IPS-11a (cell line): ENCODE measurements around the gene MUC13.
"Not testable (repeated sequence)": the region's sequence is repeated elsewhere in the genome, so short reads cannot be mapped to it uniquely, and the experiment has no call there.

Experiments
- H3K4me3 ChIP-seq: one replicate; pipeline ENCODE4 v1.5.1; 2013; ENCODE audit warnings: low read depth, low read length, control low read depth

Gene MUC13, protein sequence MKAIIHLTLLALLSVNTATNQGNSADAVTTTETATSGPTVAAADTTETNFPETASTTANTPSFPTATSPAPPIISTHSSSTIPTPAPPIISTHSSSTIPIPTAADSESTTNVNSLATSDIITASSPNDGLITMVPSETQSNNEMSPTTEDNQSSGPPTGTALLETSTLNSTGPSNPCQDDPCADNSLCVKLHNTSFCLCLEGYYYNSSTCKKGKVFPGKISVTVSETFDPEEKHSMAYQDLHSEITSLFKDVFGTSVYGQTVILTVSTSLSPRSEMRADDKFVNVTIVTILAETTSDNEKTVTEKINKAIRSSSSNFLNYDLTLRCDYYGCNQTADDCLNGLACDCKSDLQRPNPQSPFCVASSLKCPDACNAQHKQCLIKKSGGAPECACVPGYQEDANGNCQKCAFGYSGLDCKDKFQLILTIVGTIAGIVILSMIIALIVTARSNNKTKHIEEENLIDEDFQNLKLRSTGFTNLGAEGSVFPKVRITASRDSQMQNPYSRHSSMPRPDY

DNA sequence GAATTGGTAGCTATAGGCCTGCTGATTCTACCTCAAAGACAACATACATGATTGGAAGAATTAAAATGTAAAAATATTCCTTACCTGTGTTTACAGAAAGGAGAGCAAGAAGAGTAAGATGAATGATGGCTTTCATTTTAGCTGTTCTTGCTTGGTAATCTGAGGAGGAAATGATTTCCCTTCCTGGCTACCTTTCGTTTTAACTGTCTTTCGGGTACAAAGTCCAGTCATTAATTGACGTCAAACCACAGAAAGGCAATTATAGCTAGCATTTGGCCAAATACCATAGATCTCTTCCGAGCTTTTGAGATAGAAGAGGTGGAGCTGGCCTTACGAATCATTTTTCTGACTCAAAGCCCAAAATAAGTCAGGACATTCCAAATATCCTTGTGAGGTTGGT, at the start of gene MUC13:
Gene MUC13 (minus strand): TSS at position 175 of the 400 bp plus-strand sequence. CDS start 39 bp downstream, at position 136.
- no peak within 1 kb of the TSS for H3K4me3 ChIP-seq

DNA sequence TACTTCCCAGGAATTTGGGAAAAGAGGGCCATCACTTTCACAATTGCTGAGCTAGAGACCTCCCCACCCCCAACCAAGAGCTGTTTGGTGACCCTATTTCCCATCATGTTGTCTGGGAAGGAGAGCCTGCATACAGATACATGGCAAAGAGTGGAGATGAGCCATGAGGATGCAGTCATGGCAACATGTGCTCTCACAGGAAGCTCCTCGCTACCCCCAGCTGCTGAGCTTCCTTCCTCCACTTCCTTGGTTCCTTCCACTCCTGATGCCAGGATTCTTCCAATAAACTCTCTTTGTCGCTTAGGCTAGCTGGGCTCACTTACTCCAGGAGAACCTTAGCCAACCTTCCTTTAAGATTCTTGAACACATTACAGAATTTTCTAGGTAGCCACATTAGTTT, 48.3 kb upstream of the MUC13 start:
- H3K4me3 ChIP-seq = no peak overlapping the region

DNA sequence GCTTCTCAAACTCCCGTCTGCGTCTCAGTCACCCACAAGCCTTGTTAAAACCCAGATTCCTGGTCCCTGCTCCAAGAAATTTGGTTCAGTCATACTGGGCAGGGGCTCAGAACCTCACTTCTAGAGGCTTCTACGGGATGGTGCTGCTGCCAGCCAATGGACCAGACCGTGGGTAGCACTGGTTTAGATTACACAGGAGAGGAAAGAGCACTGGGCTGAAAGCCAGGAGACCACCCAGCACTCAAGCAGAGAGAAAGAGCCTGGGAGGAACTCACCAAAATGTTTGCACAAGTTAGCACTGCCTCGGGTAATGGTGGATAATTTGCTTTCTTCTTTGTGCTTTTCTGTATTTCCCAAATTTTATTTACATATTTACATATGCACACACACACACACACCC, 46.9 kb upstream of the MUC13 start:
- H3K4me3 ChIP-seq = no peak overlapping the region

DNA sequence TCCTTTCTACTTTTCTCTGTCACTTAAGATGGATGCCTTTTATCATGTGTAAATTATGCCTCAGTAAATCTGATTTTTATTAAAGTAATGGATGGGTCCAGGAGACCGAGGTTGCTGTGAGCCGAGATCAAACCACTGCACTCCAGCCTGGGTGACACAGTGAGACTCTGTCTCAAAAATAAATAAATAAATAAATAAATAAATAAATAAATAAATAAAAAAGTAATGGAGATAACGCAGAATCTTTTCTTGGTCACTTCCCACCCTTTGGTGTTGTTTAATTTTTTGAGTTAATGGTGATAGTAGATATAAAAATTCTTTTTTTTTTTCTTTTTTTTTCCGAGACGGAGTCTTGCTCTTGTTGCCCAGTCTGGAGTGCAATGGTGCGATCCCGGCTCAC, 44.1 kb upstream of the MUC13 start:
- no peak overlapping the region for H3K4me3 ChIP-seq

DNA sequence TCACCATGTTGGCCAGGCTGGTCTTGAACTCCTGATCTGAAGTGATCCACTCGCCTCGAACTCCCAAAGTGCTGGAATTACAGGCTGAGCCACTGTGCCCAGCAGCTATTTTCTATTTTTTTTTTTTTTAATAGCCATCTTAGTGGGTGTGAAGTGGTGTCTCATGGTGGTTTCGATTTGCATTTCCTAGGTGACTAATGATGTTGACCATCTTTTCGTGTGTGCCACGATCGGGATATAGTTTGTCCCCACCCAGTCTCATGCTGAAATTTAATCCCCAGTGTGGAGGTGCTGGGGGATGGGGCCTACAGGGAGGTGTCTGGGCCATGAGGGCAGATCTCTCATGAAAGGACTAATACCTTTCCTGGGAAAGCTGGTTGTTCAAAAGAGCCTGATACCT, 41.8 kb upstream of the MUC13 start:
- no peak overlapping the region for H3K4me3 ChIP-seq

DNA sequence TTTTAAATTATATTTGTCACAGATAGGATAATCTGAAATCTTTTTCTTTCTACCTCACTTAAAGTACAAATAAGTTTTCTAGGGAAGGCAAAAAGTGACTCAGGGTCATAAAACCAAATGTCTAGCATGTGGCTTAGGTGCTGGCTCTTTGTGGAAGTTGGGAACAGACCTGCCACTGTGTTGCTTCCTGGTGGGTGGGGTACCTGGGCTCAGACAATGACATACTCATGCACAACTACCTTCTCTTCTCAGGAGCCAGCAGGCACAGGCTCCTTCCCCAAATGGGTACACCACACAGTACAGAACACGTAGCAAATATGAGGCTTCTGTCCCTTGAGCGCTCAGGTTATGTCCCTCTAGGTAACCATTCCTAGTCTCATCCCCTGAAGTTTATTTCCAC, 40.1 kb upstream of the MUC13 start:
- H3K4me3 ChIP-seq = no peak overlapping the region

DNA sequence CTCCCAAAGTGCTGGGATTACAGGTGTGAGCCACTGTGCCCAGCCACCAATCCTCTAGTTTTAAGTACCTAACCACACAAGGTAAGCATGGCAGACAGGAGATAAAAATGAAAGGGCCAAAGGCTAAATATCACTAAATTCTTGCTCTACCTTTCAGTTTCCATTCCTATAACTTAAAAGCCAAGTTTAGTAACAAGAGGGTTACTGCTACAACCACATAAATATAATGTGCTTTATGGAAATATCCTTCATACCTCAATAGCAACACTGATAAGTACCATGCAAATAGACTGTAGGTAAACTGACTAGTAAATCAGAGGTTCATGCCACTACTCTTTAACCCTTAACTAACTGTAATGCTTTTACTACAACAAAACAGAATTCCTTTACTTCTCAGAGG, 38.7 kb upstream of the MUC13 start:
- no peak overlapping the region for H3K4me3 ChIP-seq

DNA sequence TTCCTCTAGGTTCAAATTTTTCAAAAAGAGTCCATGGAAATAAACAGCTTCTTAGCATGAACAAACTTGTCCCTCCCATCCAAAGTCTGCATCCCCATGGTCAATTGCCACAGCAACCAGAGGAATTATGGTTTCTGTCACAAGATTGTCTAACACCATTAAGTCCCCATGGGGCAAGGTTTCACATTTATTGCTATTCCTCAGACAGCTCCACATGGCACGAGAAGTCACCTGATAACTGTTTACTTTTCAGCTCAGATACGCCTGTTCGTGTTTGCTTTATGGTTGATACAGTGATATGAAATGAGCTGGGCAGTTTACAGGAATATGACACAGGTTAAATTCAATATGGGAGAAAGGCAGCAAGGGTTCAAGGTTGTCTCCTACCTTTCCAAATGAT, 37.9 kb upstream of the MUC13 start:
- H3K4me3 ChIP-seq = no peak overlapping the region

DNA sequence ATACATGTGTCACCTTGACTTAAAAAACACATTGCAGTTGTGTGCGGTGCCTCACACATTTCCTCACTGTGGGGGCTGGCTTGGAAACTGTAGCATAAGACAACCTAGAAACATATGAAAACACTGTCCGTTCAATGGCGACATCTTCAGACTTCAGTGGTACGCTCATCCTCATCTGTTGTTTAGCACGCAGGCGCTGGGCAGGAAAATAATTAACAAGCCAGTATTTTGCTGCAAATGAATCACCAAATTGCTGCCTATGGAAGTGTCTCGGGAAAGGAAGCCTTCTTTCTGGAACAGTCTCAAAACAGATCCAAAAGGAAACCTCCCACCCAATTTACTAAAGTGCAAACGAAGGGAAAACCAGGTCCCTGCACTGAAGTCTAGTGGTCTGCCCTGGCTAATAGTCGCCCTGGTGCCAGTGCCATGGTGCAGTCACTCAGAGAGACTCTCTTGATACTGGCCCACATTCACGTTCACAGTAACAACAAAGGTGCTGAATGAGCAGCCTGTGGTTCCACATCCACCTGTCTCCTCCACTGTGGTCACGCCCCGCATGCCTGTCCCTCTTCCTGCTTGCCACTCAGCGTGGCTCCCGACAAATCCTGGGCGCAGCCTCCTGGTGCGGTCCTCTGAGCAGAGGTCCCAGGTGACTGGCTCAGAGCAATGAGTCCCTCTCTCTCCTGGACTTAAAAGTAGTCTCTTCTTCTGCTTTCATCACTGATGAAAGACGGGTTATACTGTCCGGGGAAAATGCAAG, 35.6 kb upstream of the MUC13 start:
- no peak overlapping the region for H3K4me3 ChIP-seq

DNA sequence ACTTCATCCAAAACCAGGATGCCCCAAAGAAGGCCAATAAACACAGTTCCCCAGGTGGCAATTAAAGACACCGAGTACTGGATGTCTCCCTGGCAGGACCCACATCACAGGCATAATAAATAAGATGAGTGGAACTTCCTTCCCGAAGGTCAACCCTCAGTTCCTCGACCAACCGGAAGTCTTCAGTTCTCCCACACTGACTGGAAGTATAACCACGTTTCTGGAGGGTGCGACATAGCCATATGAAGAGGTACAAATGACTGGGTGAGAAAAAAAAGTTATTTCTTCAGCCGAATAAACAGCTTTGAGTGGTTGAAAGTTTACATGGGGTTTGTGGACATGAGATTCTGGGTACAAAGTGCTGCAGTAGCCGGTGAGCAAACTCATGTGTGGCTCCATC, 34.6 kb upstream of the MUC13 start:
- H3K4me3 ChIP-seq = no peak overlapping the region

DNA sequence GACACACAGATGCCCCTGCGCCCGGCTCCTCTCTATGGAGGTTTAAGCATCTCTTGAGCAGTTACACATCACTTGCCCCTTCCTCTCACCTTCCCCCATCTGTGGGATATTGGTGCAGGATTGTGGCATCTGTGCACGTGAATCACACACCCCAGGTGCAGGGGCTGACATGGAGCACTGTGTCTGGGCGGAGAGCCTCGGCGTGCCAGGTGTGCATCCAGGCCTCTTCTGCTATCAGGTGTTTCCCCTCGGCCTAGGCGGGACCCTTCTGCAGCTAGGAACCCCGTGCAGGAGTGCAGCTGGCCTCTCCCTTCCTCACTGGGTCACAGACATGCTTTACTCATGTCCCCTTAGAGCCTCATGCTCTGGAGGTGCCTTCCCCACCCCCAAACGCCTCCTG, 33.4 kb upstream of the MUC13 start:
- H3K4me3 ChIP-seq = no peak overlapping the region

DNA sequence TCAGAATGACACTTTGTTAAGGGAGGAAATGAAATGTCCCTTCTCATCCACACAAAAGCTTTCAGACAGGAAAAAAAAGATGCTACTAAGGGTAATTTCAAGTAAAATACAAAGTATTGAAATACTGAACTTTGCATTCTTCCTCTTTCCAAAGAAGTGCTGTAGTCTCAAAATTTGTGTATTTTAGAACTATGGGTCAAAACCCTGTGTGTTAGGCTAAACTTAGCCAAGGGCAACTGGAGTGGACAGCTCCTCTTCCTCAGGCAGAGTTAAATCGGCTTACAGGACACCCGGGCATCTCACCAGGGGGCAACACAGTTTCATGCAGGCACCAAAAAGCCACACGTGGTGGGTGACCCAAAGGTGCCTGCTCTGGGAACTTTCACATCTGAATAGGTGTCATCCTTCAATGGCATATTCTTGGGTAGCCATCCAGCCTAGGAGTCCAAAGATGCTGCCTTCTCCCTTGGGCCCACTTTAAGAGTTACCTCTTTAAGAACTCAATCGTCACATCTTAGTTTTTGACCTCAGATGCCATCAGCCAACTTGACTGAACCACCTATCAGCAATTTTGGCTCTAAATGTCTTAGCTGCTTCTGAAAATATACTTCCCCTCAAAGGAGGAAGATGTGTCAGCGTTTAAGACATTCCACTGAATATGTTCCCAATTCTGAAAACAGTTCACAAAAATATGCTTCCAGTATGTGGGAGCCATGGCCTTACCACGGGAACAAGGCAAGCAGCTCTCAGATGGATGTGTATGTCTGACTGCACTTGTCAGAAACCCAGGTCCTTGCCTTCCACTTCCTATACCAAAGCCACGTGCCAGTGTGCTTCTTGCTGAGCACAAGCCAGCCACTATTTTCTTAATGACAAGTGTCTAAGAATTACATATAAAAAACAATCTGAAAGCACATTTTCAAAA, 32.2 kb upstream of the MUC13 start:
- H3K4me3 ChIP-seq = no peak overlapping the region

DNA sequence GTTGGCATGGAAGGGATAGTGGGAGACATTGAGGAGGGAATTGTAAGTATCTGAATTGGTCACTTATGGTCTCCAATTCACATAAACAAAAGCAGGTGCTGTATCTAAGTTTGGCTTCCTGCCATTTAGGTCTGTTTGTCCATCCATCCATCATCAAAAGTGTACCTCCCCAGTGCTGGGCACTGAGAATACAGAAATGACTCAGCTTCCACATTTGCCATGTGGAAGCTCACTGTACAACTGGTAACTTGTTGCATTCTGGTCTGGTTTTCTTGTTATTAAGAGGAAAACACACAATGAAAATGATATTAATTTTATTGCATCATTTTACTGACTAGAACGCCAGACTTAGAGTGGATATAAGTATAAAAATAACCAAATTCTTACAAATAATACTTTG, 30.9 kb upstream of the MUC13 start:
- H3K4me3 ChIP-seq = no peak overlapping the region

DNA sequence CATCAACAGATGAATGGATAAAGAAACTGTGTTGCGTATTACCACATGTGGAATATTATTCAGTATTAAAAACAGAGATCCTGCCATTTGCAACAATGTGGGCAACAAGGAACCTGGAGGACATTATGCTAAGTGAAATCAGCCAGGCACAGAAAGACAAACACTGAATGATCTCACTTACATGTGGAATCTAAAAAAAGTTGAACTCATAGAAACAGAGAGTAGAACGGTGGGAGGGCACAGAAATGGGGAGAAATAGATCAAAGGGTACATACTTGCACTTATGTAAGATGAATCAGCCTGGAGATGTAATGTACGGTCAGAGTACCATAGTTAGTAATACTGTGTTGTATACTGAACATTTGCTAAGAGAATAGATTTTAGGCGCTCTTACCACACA, 29.8 kb upstream of the MUC13 start:
- H3K4me3 ChIP-seq = no peak overlapping the region

DNA sequence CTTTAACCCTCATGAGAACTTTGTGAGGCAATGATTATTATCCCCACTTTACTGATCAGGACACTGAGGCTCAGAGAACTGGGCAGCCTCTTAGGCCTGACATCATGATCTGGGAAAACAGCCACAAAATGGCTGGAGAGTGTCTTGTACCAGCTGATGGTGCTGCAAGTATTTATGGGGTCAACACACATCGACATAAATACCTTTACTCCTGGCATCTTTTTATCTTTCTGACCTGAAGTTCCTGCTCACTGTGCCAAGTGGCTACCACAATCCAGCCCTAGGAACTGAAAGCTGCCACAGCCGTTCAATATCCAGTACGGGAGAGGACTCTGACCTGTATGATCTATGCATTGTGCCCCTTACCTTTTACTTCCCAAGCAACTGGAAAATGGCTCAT, 29.2 kb upstream of the MUC13 start:
- H3K4me3 ChIP-seq = no peak overlapping the region

DNA sequence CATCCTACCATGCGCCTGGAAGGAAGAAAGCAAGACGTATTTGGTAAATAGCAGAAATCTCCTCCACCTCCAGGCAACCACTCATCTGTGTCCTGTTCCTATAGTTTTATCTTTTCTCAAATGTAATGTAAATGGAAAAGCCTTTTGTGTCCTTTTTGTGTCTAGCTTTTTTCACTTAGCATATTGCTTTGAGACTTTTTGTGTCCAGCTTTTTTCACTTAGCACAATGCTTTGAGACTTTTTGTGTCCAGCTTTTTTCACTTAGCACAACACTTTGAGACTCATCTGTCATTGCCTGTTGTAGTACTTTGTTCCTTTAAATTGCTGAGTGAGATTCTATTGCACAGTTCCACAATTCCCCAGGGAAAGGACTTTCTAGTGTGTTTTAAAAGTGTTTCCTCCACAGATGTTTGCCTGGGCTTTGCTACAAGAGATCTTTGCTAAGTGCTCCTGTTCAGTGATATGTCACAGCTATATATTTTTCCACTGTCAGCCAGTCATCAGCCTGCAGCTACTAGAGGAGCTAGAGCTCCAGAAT, 27.9 kb upstream of the MUC13 start:
- H3K4me3 ChIP-seq = no peak overlapping the region

DNA sequence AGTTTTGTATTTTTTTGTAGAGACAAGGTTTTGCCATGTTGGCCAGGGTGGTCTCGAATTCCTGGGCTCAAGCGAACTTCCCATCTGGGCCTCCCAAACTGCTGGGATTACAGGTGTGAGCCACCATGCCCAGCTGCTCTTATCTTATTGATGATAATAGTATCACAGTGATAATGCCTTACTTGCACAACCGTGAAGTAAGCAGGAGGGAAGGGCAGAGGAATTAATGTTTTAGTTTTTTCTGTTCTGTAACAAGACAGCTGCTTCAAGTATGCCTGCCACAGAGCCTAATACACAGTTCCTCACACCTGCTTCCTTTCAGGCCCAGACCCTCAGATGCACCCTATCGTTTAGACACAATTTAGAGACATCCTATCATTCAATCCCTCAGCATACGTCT, 26.1 kb upstream of the MUC13 start:
- H3K4me3 ChIP-seq = no peak overlapping the region

DNA sequence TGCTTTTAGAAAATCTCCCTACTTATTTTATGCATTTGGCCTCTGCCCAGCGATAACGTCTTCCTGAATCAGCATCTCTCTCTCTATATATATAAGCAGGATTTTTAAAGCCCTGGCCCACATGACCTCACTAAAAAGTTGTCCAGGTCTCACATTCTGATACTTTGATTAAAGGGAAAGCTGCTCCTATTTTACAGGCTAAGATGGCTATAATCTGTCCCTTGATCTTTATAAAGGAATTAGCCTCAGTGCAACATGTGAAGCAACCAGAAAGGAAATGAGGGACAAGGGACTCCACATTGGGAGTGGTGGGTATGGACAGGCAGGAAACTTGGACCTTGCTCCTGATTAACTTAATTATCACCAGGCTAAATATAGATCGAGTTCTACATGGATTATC, 25.6 kb upstream of the MUC13 start:
- H3K4me3 ChIP-seq = no peak overlapping the region

DNA sequence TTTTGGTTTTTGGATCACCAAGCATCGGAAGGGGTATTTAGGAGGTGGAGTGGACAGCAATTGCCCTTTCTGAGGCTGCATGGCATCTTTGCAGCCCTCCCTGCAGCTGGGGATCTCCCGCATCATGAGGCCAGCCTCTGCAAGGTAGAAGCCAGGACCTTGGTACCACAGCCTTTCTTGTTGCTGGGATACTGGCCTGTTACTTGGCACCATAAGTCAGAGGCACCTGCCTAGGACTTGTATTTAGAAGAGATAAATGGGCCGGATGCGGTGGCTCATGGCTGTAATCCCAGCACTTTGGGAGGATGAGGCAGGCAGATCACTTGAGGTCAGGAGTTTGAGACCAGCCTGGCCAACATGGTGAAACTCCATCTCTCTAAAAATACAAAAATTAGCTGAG, 23.4 kb upstream of the MUC13 start:
- H3K4me3 ChIP-seq = not testable (repeated sequence)

DNA sequence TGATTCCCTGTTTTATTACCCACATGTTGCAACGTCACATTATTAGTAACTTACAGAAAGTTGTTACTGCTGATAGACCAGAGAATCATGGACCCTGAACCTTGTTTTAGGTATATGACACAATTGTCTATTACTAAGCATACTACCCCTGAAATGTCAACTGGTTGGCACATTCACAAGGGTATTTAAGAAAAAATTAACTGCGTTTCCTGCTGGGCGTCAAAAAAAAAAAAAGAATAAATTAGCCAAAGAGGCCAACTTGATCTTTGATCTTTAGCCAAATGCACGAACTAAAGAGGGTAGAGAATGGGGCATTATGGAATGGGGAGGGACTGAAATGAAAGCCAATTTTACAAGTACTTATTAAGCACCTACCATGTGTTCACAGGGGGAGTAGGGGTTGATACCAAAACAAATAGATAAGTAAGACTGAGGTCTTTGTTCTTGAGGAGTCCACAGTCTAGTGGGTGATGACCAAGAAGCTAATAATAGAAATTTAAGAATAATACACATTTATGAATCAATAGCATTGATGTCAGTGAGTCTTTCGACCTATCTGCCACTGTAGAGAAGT, 17.8 kb upstream of the MUC13 start:
- H3K4me3 ChIP-seq = no peak overlapping the region
